GM06990 (cell line): ENCODE results near the gene GRID2IP.

Source experiments
- DNase-seq: peaks from one replicate; pipeline ENCODE4 v3.0.0-alpha.2; 2011; ENCODE audit not compliant: insufficient read length; ENCODE audit errors: extremely low read depth
- H3K27me3 ChIP-seq: replicated peaks from 2 replicates; pipeline ENCODE4 v1.6.0; 2011; ENCODE audit warnings: low read length; ENCODE audit not compliant: control insufficient read depth, insufficient read depth
- H3K36me3 ChIP-seq: 2 replicates; pipeline ENCODE4 v1.5.1; 2011; ENCODE audit warnings: low read length; ENCODE audit not compliant: control insufficient read depth, insufficient read depth
- H3K4me3 ChIP-seq: replicated peaks from 2 replicates; pipeline ENCODE4 v1.5.1; 2011; ENCODE audit warnings: low read depth, mild to moderate bottlenecking, control low read depth, low read length
- CTCF ChIP-seq: IDR thresholded peaks from 2 replicates; pipeline ENCODE4 v1.5.1; 2011; ENCODE audit warnings: low read length, control low read depth, mild to moderate bottlenecking, inconsistent platforms; ENCODE audit not compliant: insufficient read depth, poor library complexity, severe bottlenecking

The GRID2IP gene

GRCh38 chr7:6536262-6537260, 14.7 kb downstream of the GRID2IP start:
- DNase-seq: no peak
- TF ChIP-seq CTCF: no peak
- Histone ChIP-seq H3K27me3 (no peaks in the 10 kb centered on the region), H3K36me3 (no peaks in the 10 kb centered on the region), H3K4me3 (peak overlapping the region; percentile 22)

- TF ChIP-seq CTCF: no peak
- peak overlapping the region; percentile 11; the same call in 1 of the 2 replicates for H3K4me3 ChIP-seq
- DNase-seq: no peak
- H3K36me3 ChIP-seq: no peaks in the 10 kb centered on the region
- no peaks in the 10 kb centered on the region; the same call in 1 of the 2 replicates for H3K27me3 ChIP-seq
Observed at GRCh38 chr7:6533893-6534495, 17.3 kb downstream of the GRID2IP start.

- DNase-seq: no peak
- Histone ChIP-seq H3K36me3 (no peaks in the 10 kb centered on the region), H3K4me3 (no peak overlapping the region), H3K27me3 (no peaks in the 10 kb centered on the region; the same call in 1 of the 2 replicates)
- TF ChIP-seq CTCF: no peak
Observed at GRCh38 chr7:6532516-6532915, 18.7 kb downstream of the GRID2IP start.

GRCh38 chr7:6531492-6532279, 19.6 kb downstream of the GRID2IP start:
- TF ChIP-seq CTCF: no peak
- Histone ChIP-seq H3K36me3 (no peaks in the 10 kb centered on the region), H3K4me3 (peak overlapping the region; percentile 70), H3K27me3 (no peaks in the 10 kb centered on the region; the same call in none of the 2 replicates)
- DNase-seq: no peak

GRCh38 chr7:6530626-6531491, 20.4 kb downstream of the GRID2IP start:
- Histone ChIP-seq H3K27me3 (no peaks in the 10 kb centered on the region; the same call in none of the 2 replicates), H3K36me3 (no peaks in the 10 kb centered on the region), H3K4me3 (peak overlapping the region; percentile 70)
- TF ChIP-seq CTCF: no peak
- peak; percentile 48 for DNase-seq
